Caco-2 (cell line): ENCODE results near the gene ERBB4. TPM values are rescaled to one million over a fixed set of nuclear protein-coding genes. Genes with fewer than 3 reads are reported as not detected.

Source experiments
- BruUV-seq: library from RNA; stranded (reverse); fragments of 400-500 nt; replicated peaks from 2 replicates; lab custom pipeline; 2021; lab: Mats Ljungman, UMichigan
- CTCF ChIA-PET: fragments of 300-600 bp; sonication (Branson Sonifier 250); formaldehyde crosslinking; loops from one replicate; lab custom pipeline; 2022; ENCODE audit warnings: antibody characterized with exemption; lab: Charles Lee
- POLR2A ChIA-PET: fragments of 300-600 bp; sonication (Branson Sonifier 250); formaldehyde crosslinking; loops from one replicate; lab custom pipeline; 2022; ENCODE audit warnings: antibody characterized with exemption; lab: Charles Lee
- DNase-seq, 2 experiments: peaks; one replicate each; pipeline versions ENCODE4 v3.0.0 to v3.0.0-alpha.2; 2020 to 2022
- H3K27me3 ChIP-seq: replicated peaks from 2 replicates; pipeline ENCODE4 v1.6.0; 2011; ENCODE audit warnings: low read length; ENCODE audit not compliant: control insufficient read depth, insufficient read depth
- H3K36me3 ChIP-seq: 2 replicates; pipeline ENCODE4 v1.5.1; 2011; ENCODE audit warnings: low read length; ENCODE audit not compliant: control insufficient read depth, insufficient read depth
- H3K4me1 ChIP-seq: fragments of 250-450 bp; sonication (Bioruptor Pico); 2 replicates; pipeline ENCODE4 v1.5.1; 2020; ENCODE audit warnings: mild to moderate bottlenecking
- H3K4me3 ChIP-seq: 2 replicates; pipeline ENCODE4 v1.5.1; 2011; ENCODE audit warnings: low read depth, mild to moderate bottlenecking, control low read depth, low read length
- H3K9me3 ChIP-seq: fragments of 250-450 bp; sonication (Bioruptor Pico); 2 replicates; pipeline ENCODE4 v1.5.1; 2020; ENCODE audit warnings: mild to moderate bottlenecking, moderate library complexity
- H3K27ac Mint-ChIP-seq: one replicate; pipeline ENCODE4 v1.8.0; 2022; ENCODE audit warnings: mixed read lengths; ENCODE audit not compliant: unreplicated experiment
- H3K27me3 Mint-ChIP-seq: one replicate; pipeline ENCODE4 v1.8.0; 2022; ENCODE audit warnings: mixed read lengths; ENCODE audit not compliant: insufficient read depth, unreplicated experiment
- H3K36me3 Mint-ChIP-seq: one replicate; pipeline ENCODE4 v1.8.0; 2022; ENCODE audit warnings: mild to moderate bottlenecking, mixed read lengths; ENCODE audit not compliant: insufficient read depth, unreplicated experiment
- H3K4me1 Mint-ChIP-seq: one replicate; pipeline ENCODE4 v1.8.0; 2022; ENCODE audit warnings: low read depth, mixed read lengths; ENCODE audit not compliant: unreplicated experiment
- H3K4me3 Mint-ChIP-seq: one replicate; pipeline ENCODE4 v1.8.0; 2022; ENCODE audit warnings: mild to moderate bottlenecking, moderate library complexity, mixed read lengths; ENCODE audit not compliant: unreplicated experiment
- H3K9me3 Mint-ChIP-seq: one replicate; pipeline ENCODE4 v1.8.0; 2022; ENCODE audit warnings: mixed read lengths; ENCODE audit not compliant: unreplicated experiment
- intact Hi-C: fragments of 100-400 bp; cut with micrococcal nuclease; formaldehyde crosslinking; loops from one replicate; pipeline ENCODE4 v1.10.0; 2022; ENCODE audit not compliant: unreplicated experiment
- total RNA-seq: library from RNA; stranded (reverse); gene quantifications from 2 replicates; pipeline ENCODE4 v1.2.3, GENCODE V29; 2022
- TF ChIP-seq, protein P1 (sequence below), 2 experiments: fragments of 200-600 bp in 1 of 2; IDR thresholded peaks; 1 replicate in 1 of 2; 2 replicates in 1 of 2; pipeline versions ENCODE4 v1.5.1 to v1.8.0; 2011 to 2022; ENCODE audit warnings: antibody characterized with exemption in 1 of 2, control low read depth in 1 of 2, inconsistent platforms in 1 of 2, low read depth in 1 of 2, low read length in 1 of 2, mild to moderate bottlenecking in 1 of 2, moderate library complexity in 1 of 2; ENCODE audit not compliant: insufficient read depth in 1 of 2, severe bottlenecking in 1 of 2, unreplicated experiment in 1 of 2

Gene ERBB4
- total RNA-seq, 1 experiment from 2014 or later: not detected

DNA sequence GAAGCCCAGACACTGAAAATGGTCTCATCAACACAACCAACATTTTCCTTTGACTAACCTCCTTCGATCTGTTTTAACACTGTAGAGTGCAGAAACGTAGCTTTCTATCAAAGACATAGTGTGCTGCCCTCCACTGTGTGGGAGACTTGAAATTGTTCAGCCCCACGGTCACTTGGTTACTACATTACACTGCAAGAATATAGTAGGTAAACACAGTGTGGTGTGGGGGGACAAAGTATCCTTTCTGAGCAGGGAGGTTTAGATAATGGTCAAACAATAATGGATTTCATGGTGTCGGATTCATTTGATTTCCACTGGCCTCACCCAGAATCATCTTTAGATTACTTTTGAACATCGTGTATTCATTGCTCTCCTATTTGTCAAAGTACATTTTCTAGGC is 181.0 kb downstream of the ERBB4 start:
- H3K4me3 ChIP-seq: no peak overlapping the region
- POLR2A ChIA-PET: no interaction called here
- Mint-ChIP-seq H3K36me3 (no peaks in the 10 kb centered on the region), H3K4me1 (no peaks in the 10 kb centered on the region), H3K27ac (no peak overlapping the region), H3K27me3 (no peaks in the 10 kb centered on the region), H3K9me3 (no peaks in the 10 kb centered on the region), H3K4me3 (no peak overlapping the region)
- no peaks in the 10 kb centered on the region for H3K9me3 ChIP-seq
- intact Hi-C loops: no loop called here
- no TSS peak for BruUV-seq
- TF ChIP-seq, protein P1, sequence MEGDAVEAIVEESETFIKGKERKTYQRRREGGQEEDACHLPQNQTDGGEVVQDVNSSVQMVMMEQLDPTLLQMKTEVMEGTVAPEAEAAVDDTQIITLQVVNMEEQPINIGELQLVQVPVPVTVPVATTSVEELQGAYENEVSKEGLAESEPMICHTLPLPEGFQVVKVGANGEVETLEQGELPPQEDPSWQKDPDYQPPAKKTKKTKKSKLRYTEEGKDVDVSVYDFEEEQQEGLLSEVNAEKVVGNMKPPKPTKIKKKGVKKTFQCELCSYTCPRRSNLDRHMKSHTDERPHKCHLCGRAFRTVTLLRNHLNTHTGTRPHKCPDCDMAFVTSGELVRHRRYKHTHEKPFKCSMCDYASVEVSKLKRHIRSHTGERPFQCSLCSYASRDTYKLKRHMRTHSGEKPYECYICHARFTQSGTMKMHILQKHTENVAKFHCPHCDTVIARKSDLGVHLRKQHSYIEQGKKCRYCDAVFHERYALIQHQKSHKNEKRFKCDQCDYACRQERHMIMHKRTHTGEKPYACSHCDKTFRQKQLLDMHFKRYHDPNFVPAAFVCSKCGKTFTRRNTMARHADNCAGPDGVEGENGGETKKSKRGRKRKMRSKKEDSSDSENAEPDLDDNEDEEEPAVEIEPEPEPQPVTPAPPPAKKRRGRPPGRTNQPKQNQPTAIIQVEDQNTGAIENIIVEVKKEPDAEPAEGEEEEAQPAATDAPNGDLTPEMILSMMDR (IDR thresholded peaks at IDR 0.05; ENCODE audit: insufficient read depth in 1 of 2, low read depth in 1 of 2, low read length in 1 of 2, severe bottlenecking in 1 of 2, unreplicated experiment in 1 of 2): no peak
- CTCF ChIA-PET: no interaction called here
- no peaks in the 10 kb centered on the region for H3K27me3 ChIP-seq
- H3K4me1 ChIP-seq: no peaks in the 10 kb centered on the region
- no peak for DNase-seq
- H3K36me3 ChIP-seq: no peaks in the 10 kb centered on the region

DNA sequence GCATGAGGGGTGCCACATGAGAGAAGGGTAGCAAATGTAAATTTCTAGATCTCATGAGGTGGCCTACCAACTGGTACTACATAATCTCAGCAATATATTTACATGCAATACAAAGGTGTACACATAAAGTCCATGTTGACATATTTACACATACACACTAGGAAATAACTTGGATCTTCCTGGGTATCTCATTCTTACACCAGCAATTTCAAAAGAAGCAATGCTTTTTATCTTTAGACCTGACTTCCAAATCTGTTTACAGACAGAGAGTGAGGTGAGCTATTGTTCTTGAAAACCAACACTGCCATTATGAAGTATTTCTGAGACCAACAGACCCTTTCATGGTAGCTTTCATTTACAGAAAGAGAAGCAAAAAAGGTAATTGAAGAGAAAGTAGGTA is 184.2 kb downstream of the ERBB4 start:
- Mint-ChIP-seq H3K4me3 (no peak overlapping the region), H3K9me3 (no peaks in the 10 kb centered on the region), H3K27ac (no peak overlapping the region), H3K36me3 (no peaks in the 10 kb centered on the region), H3K4me1 (no peaks in the 10 kb centered on the region), H3K27me3 (no peaks in the 10 kb centered on the region)
- no peaks in the 10 kb centered on the region for H3K36me3 ChIP-seq
- H3K9me3 ChIP-seq: no peaks in the 10 kb centered on the region
- no peak for DNase-seq
- CTCF ChIA-PET: no interaction called here
- POLR2A ChIA-PET: no interaction called here
- no peaks in the 10 kb centered on the region for H3K27me3 ChIP-seq
- no peak overlapping the region for H3K4me3 ChIP-seq
- no peaks in the 10 kb centered on the region for H3K4me1 ChIP-seq
- TF ChIP-seq, protein P1 (IDR thresholded peaks at IDR 0.05; ENCODE audit: insufficient read depth in 1 of 2, low read depth in 1 of 2, low read length in 1 of 2, severe bottlenecking in 1 of 2, unreplicated experiment in 1 of 2): no peak
- BruUV-seq: no TSS peak
- intact Hi-C loops: no loop called here

DNA sequence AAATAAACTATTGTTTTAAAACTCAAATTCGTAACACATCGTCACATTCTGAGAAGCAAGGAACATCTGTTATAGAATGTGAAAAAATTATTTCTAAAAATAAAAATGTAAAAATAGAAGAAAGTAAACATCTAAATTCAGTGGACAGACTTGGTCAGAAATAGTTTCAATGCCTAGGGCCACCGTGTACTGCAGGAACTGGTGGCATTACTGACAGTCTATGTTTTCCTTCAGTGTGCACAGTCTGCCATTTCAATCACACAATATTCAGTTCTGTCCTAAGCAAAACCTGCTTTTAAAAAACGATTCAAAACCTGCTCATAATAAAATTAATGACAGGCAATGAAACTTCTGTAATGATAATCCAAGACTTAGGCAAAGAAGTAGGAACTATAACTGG is 190.1 kb downstream of the ERBB4 start:
- H3K36me3 ChIP-seq: no peaks in the 10 kb centered on the region
- POLR2A ChIA-PET: no interaction called here
- H3K9me3 ChIP-seq: no peaks in the 10 kb centered on the region
- Mint-ChIP-seq H3K27ac (no peak overlapping the region), H3K36me3 (no peaks in the 10 kb centered on the region), H3K27me3 (no peaks in the 10 kb centered on the region), H3K9me3 (no peaks in the 10 kb centered on the region), H3K4me3 (no peak overlapping the region), H3K4me1 (no peaks in the 10 kb centered on the region)
- intact Hi-C loops: no loop called here
- DNase-seq: no peak
- CTCF ChIA-PET: no interaction called here
- no TSS peak for BruUV-seq
- H3K4me3 ChIP-seq: no peak overlapping the region
- no peaks in the 10 kb centered on the region for H3K27me3 ChIP-seq
- no peaks in the 10 kb centered on the region for H3K4me1 ChIP-seq
- TF ChIP-seq, protein P1 (IDR thresholded peaks at IDR 0.05; ENCODE audit: insufficient read depth in 1 of 2, low read depth in 1 of 2, low read length in 1 of 2, severe bottlenecking in 1 of 2, unreplicated experiment in 1 of 2): no peak
